Right atrium auricular region (tissue), 2 donors: ENCODE results near the gene CHST14. TPM values are rescaled to one million over a fixed set of nuclear protein-coding genes. Genes with fewer than 3 reads are reported as not detected.
"Not testable (repeated sequence)": the region's sequence is repeated elsewhere in the genome, so short reads cannot be mapped to it uniquely, and the experiment has no call there.

ENCODE experiments used
- DNase-seq: peaks from one replicate; pipeline ENCODE4 v3.0.0-alpha.2; 2019; ENCODE audit warnings: low spot score
- H3K27ac ChIP-seq, 2 donors: fragments of 200-600 bp; sonication (generic); 1 replicate in 1 of 2; 2 replicates in 1 of 2; pipeline ENCODE4 v1.5.1; 2016 to 2019
- H3K27me3 ChIP-seq, 2 donors: fragments of 200-600 bp; sonication (generic); one replicate each; pipeline versions ENCODE4 v1.5.1 to v1.6.0; 2017 to 2019
- H3K36me3 ChIP-seq: fragments of 200-600 bp; sonication (generic); one replicate; pipeline ENCODE4 v1.5.1; 2016
- H3K4me1 ChIP-seq, 2 donors: fragments of 200-600 bp; sonication (generic); one replicate each; pipeline versions ENCODE4 v1.5.1 to v1.6.0; 2017 to 2019
- H3K4me3 ChIP-seq, 2 donors: fragments of 200-600 bp; sonication (generic); 1 replicate in 1 of 2; 2 replicates in 1 of 2; pipeline ENCODE4 v1.5.1; 2017 to 2019; ENCODE audit warnings: mild to moderate bottlenecking in 1 of 2, moderate library complexity in 1 of 2
- H3K9me3 ChIP-seq, 2 donors: fragments of 200-600 bp; sonication (generic); one replicate each; pipeline ENCODE4 v1.5.1; 2019
- total RNA-seq, 2 donors: library from RNA; depleted of rRNA; stranded (reverse); fragments of >200 nt; gene quantifications; one replicate each; pipeline ENCODE4 v1.1.0, GENCODE V29; 2016
- TF ChIP-seq, protein P1 (sequence below), 2 donors: fragments of 200-600 bp; sonication (generic); IDR thresholded peaks; one replicate each; pipeline ENCODE4 v1.5.1; 2019; ENCODE audit warnings: antibody characterized with exemption in 2 of 2

Gene CHST14
- total RNA-seq, 2 donors from 2014 or later, result 13.2 to 14.2 TPM

DNA sequence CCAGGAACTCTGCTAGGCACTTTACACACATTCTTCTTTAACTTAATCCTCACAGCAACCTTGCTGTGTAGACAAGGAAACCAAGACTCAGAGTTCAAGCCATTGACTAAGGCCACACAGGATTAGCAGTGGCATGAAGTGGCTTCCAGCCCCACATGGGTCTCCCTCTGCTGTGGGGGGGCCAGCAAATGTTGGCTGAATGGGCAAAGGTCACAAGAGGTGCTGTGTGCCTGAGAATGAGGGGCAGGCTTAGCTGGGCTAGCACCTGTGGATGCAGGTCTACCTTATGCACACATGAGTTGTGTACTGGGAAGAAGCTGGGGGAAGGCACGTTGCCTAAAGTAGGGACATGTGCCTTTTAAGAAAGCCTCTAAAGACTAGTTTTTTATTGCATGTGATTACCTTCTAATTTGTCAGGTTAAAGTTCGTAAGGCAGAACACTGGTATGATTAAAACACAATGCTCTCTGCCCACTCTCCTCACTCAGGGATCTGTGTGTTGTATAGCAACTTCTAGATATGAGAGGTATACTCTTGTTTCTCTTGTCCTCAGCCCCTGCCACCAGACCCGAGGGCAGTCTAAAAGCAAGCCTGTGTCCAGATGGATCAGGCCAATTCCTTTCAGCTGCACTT is 19.1 kb upstream of the CHST14 start:
- no peaks in the 10 kb centered on the region for H3K9me3 ChIP-seq
- no peaks in the 10 kb centered on the region for H3K27me3 ChIP-seq
- TF ChIP-seq, protein P1, sequence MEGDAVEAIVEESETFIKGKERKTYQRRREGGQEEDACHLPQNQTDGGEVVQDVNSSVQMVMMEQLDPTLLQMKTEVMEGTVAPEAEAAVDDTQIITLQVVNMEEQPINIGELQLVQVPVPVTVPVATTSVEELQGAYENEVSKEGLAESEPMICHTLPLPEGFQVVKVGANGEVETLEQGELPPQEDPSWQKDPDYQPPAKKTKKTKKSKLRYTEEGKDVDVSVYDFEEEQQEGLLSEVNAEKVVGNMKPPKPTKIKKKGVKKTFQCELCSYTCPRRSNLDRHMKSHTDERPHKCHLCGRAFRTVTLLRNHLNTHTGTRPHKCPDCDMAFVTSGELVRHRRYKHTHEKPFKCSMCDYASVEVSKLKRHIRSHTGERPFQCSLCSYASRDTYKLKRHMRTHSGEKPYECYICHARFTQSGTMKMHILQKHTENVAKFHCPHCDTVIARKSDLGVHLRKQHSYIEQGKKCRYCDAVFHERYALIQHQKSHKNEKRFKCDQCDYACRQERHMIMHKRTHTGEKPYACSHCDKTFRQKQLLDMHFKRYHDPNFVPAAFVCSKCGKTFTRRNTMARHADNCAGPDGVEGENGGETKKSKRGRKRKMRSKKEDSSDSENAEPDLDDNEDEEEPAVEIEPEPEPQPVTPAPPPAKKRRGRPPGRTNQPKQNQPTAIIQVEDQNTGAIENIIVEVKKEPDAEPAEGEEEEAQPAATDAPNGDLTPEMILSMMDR (IDR thresholded peaks at IDR 0.05), result no peak
- DNase-seq, result no peak
- H3K4me1 ChIP-seq, result peaks cover 3 to 43% of the 10 kb centered on the region in 2 donors
- H3K4me3 ChIP-seq, result no peak overlapping the region
- H3K36me3 ChIP-seq, result no peaks in the 10 kb centered on the region
- no peak overlapping the region for H3K27ac ChIP-seq

DNA sequence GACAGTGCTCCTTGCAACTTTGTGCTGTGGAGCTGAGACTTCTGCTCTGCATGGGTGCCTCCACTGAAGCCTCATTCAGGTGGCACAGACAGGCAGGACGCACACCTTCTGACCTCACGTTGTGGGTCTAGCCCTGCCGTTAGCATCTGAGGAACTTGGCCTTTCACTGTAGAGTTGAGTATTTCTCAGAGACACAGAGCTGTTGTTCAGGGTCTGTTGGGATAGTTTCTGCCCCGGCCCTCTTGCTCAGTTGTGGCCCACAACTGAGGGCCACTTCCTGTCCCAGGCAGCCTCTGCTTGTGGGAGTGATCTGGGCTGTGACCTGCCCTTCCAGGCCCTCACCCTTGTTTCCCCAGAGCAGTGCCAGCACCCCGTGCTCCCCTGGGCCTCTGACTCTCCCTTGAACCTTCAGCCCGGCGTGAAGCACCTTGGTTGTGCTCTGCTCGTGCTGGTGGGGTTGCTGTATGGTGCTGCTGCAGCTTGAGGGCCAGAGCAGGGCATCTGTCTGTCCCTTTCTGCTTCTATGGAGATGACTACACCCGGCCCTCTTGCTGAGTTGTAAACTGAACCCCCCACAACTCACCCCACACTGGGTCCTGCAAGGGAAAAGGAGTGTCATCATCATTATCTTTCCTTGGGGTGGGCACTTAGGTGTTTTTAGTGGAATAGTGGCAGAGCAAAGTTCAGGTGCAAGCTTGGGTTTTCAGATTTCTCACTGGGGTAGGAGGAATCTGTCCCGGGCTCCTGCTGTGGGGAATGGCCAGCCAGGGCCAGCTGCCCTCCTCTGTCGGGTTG is 18.3 kb upstream of the CHST14 start:
- peaks cover 3 to 50% of the 10 kb centered on the region in 2 donors for H3K4me1 ChIP-seq
- H3K9me3 ChIP-seq, result no peaks in the 10 kb centered on the region
- no peaks in the 10 kb centered on the region for H3K36me3 ChIP-seq
- TF ChIP-seq, protein P1 (IDR thresholded peaks at IDR 0.05), result no peak
- no peak for DNase-seq
- no peak overlapping the region for H3K4me3 ChIP-seq
- H3K27ac ChIP-seq, result no peak overlapping the region
- no peaks in the 10 kb centered on the region for H3K27me3 ChIP-seq

DNA sequence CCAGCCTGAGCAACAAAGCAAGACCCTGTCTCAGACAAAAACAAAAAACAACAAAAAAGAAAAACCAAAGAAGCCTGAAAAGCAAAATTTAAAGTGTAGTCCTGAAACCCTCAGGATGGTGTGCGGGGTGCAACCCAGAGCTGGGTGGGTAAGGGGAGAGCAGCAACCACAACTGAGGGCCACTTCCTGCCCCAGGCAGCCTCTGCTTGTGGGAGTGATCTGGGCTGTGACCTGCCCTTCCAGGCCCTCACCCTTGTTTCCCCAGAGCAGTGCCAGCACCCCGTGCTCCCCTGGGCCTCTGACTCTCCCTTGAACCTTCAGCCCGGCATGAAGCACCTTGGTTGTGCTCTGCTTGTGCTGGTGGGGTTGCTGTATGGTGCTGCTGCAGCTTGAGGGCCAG is 16.8 kb upstream of the CHST14 start:
- peaks cover 3 to 50% of the 10 kb centered on the region in 2 donors for H3K4me1 ChIP-seq
- not testable (repeated sequence) for DNase-seq, H3K27me3 ChIP-seq, H3K27ac ChIP-seq, H3K9me3 ChIP-seq, H3K4me3 ChIP-seq, H3K36me3 ChIP-seq

DNA sequence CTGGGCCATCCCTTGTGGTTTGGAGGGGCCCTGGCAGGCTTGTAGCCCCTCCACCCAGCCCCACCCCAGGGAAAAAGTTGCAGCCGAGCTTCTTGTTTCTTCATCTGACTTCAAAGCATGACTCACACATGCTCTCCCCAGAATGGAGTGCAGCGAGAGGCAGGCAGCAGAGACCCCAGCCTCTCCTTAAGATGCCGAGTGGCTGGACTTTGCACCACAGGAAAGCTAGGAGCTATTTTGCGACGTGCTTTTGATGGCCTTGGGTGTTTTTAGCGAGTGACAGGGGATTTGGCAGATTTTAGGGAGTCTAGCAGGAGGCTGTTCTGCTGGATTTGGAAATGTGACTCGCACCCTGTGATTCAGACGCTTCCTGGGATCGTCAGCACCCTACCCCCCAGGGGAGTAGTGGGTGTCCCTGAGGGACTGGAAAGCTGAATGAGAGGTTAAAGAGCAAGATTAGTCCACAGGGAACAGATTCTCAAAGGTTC is 15.8 kb upstream of the CHST14 start:
- Histone ChIP-seq H3K27me3 (no peaks in the 10 kb centered on the region), H3K27ac (no peak overlapping the region), H3K4me3 (no peak overlapping the region), H3K36me3 (peaks cover 15% of the 10 kb centered on the region), H3K9me3 (no peaks in the 10 kb centered on the region), H3K4me1 (peaks cover 3 to 50% of the 10 kb centered on the region in 2 donors)
- DNase-seq, result no peak
- TF ChIP-seq, protein P1 (IDR thresholded peaks at IDR 0.05), result no peak

DNA sequence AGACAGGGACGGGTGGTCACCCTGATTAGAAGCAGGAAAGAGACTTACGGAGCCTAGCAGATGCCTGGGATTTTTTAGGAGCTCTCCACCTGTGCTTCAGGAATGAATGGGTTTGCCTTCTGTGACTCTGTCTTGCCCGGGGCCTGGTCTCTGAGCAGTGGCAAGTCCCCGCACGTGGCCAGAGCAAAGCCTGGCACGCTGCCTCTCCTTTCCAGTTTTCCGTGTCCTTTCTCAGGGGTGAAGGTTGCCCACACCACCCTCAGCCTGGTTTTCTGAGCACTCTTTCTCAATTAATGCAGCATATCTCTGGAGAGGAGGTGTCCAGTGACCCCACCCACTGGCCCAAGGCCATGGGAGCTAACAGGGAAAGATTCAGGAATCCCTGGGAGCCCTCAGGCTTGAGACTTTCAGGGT is 14.5 kb upstream of the CHST14 start:
- H3K27ac ChIP-seq, result no peak overlapping the region
- peaks cover 3 to 50% of the 10 kb centered on the region in 2 donors for H3K4me1 ChIP-seq
- peaks cover 15% of the 10 kb centered on the region for H3K36me3 ChIP-seq
- H3K27me3 ChIP-seq, result no peaks in the 10 kb centered on the region
- DNase-seq, result no peak
- no peaks in the 10 kb centered on the region for H3K9me3 ChIP-seq
- TF ChIP-seq, protein P1 (IDR thresholded peaks at IDR 0.05), result no peak
- no peak overlapping the region for H3K4me3 ChIP-seq

DNA sequence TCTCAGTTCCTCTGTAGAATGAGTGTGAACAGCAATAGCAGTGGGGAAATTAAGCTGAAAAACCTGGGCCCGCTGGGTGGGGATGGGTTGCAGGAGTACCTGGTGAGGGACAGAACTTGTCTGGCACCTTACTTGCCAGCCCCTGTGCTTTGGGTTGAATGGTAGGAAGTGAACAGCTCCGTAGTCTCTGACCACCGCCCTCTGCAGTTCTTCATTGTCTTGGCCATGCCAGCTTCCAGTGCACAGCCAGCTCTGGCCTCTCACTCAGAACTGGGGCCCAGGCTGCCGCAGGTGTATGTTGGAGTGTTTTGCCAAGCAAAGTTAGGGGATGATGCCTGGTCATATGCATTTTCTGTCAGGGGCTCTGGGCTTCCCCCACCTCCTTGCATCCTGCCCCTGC is 14.0 kb upstream of the CHST14 start:
- Histone ChIP-seq H3K4me3 (no peak overlapping the region), H3K36me3 (peaks cover 15% of the 10 kb centered on the region), H3K9me3 (no peaks in the 10 kb centered on the region), H3K27ac (no peak overlapping the region), H3K4me1 (peaks cover 3 to 46% of the 10 kb centered on the region in 2 donors), H3K27me3 (no peaks in the 10 kb centered on the region)
- no peak for DNase-seq
- TF ChIP-seq, protein P1 (IDR thresholded peaks at IDR 0.05), result no peak
